ENCODE results near the gene PEX1. TPM values are rescaled to one million over a fixed set of nuclear protein-coding genes. Genes with fewer than 3 reads are reported as not detected.

Gene PEX1
- total RNA-seq, result 6.9 and 13.3 TPM in 2 replicates

DNA sequence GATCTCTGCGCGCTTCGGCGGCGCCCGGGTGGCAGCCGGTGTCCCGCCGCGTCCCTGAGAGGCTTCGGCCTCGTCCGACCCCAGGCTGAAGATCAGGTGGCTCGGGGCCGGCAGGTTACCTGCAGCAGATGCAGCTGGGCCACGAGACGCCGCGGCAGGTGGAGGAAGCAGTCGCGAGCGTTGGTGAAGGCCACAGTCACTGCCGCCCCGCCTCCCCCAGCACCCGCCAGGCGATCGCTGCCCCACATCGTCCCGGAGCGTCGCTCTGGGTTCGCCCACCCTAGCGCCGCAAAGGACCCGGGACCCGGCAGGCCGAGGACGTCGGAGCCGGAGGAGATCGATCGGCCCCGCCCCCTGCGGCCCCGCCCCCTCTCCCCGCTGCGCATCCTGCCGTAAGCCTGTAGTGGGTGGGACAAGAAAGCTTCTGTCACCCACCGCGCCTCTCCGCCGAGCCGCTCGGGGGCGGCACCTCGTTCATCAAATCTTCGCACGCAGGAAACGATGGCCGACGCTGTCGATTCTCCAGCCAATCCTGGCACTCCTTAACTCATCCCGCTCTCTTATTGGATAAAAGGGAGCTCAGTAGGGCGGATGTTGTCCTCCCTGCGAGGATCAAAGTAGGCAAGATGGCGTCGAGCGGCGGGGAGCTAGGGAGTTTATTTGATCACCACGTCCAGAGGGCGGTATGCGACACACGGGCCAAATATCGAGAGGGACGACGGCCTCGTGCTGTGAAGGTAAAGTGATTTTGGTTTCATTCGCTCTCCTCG, at the start of gene PEX1, which contains the start of gene RBM48:
Gene PEX1, minus strand, starts transcription at position 333 of the 770 bp plus-strand sequence. Its CDS starts 85 bp downstream, at position 248.
Gene RBM48, plus strand, starts transcription at position 608 of the 770 bp plus-strand sequence. Its CDS starts 19 bp downstream, at position 627.

DNA sequence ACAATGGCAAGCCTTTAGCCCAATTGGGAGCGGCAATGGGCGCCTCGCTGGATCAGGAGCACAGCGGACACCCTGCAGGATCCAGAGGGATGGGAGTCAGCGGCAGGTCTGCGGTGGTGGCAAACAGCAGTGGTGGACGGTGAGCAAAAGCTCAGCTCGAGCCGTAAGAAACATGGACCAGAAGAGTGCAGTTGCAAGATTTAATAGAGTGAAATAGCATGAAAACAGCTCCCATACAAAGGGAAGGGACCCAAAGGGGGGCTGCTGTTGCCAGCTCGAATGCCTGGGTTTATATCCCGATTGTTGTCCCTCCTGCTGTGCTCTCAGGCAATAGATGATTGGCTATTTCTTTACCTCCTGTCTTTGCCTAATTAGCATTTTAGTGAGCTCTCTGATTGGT, 50.6 kb downstream of the PEX1 start, which contains the start of gene ERVW-1:
Gene ERVW-1, minus strand, starts transcription at position 266 of the 400 bp plus-strand sequence. CDS start 7,565 bp downstream, outside the sequence.

DNA sequence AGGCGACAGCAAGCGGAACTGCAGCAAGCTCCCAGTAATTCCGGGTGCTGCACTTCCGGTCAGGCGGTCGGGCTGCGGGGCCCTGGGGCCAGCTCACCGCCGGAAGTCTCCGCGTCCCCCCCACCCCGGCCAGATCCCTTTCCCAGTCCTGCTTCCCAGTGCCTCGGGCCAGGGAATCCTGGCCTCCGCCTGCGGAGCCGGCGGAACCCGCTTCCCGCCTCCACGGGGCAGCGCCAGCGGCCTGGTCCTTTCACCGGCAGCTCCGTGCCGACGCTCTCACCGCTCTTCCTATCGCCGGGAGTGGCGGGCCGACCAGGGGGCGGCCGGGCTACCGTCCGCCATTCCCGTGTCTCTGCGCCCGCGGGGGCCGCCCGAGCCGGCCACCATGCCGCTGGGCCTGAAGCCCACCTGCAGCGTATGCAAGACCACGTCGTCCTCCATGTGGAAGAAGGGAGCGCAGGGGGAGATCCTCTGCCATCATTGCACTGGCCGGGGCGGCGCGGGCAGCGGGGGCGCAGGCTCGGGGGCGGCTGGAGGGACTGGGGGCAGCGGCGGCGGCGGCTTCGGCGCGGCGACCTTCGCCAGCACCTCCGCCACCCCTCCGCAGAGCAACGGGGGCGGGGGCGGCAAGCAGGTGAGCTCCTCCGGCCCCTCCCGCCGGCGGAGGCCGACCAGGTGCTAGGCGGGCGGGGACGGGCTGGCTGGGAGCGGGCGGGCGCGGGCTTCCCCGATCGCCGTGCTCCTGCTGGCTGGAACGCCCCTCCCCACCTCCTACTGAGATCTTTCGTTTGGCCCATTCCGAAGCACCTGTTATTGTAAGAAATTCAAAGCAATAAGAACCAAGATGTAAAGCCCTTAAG, 80.7 kb downstream of the PEX1 start, which contains the start of gene GATAD1:
Gene GATAD1, plus strand, starts transcription at position 138 of the 860 bp plus-strand sequence. Its CDS starts 248 bp downstream, at position 386.

Other genes starting within 250 kb of the PEX1 start
- gene GATAD1, start 81.0 kb downstream of the PEX1 start, total RNA-seq, result 11.8 and 20.0 TPM in 2 replicates
- gene ERVW-1, start 50.6 kb downstream of the PEX1 start, total RNA-seq, result not detected in 2 replicates
- 5.6 and 7.5 TPM in 2 replicates for gene RBM48, start 275 bp upstream of the PEX1 start, total RNA-seq
- gene FAM133B, start 61.9 kb upstream of the PEX1 start, total RNA-seq, result 7.1 and 12.1 TPM in 2 replicates